Anterior cingulate cortex (tissue), 58 donors: ENCODE results near the gene CLRN3.

Experiments
- DNase-seq, 58 donors: peaks; one replicate each; lab custom pipeline; 2025; lab: John Stamatoyannopoulos, UW

Gene CLRN3

GRCh38 chr10:127853868-127854768 lies 38.6 kb downstream of the CLRN3 start:
- DNase-seq, result peak in 56 of 58 donors; percentile 11 to 81 (median 58)

- no peak for DNase-seq
These were observed 40.3 kb downstream of the CLRN3 start for GRCh38 chr10:127852456-127852855.

GRCh38 chr10:127851661-127852194 lies 41.0 kb downstream of the CLRN3 start:
- no peak for DNase-seq

- DNase-seq, result no peak
These were observed 41.8 kb downstream of the CLRN3 start for GRCh38 chr10:127850944-127851343.

GRCh38 chr10:127849921-127850320 lies 42.8 kb downstream of the CLRN3 start:
- DNase-seq, result no peak

GRCh38 chr10:127849224-127849623 lies 43.5 kb downstream of the CLRN3 start:
- DNase-seq, result no peak

- DNase-seq, result no peak
These were observed 44.5 kb downstream of the CLRN3 start for GRCh38 chr10:127848226-127848625.

GRCh38 chr10:127845756-127846155 lies 47.0 kb downstream of the CLRN3 start:
- no peak for DNase-seq

- DNase-seq, result no peak
These were observed 51.9 kb downstream of the CLRN3 start for GRCh38 chr10:127840884-127841283.

GRCh38 chr10:127836966-127837365 lies 55.8 kb downstream of the CLRN3 start:
- no peak for DNase-seq

- no peak for DNase-seq
These were observed 56.6 kb downstream of the CLRN3 start for GRCh38 chr10:127836176-127836575.

- DNase-seq, result no peak
These were observed 58.0 kb downstream of the CLRN3 start for GRCh38 chr10:127834791-127835190.

GRCh38 chr10:127834221-127834620 lies 58.5 kb downstream of the CLRN3 start:
- no peak for DNase-seq

GRCh38 chr10:127833804-127834203 lies 58.9 kb downstream of the CLRN3 start:
- no peak for DNase-seq

- no peak for DNase-seq
These were observed 60.2 kb downstream of the CLRN3 start for GRCh38 chr10:127832501-127832900.

- DNase-seq, result no peak
These were observed 62.3 kb downstream of the CLRN3 start for GRCh38 chr10:127830414-127830813.
